IPS-15b (cell line): ENCODE results near the gene PCDH12.

Source experiments
- H3K27me3 ChIP-seq: one replicate; pipeline ENCODE4 v1.6.1; 2013; ENCODE audit warnings: low read length; ENCODE audit not compliant: control insufficient read depth, insufficient read depth
- H3K36me3 ChIP-seq: one replicate; pipeline ENCODE4 v1.6.1; 2013; ENCODE audit warnings: low read length; ENCODE audit not compliant: control insufficient read depth, insufficient read depth
- H3K4me1 ChIP-seq: one replicate; pipeline ENCODE4 v1.6.1; 2013; ENCODE audit warnings: mild to moderate bottlenecking, low read length; ENCODE audit not compliant: control insufficient read depth, insufficient read depth
- H3K4me3 ChIP-seq: one replicate; pipeline ENCODE4 v1.5.1; 2013; ENCODE audit warnings: low read depth, low read length
- H3K9ac ChIP-seq: one replicate; pipeline ENCODE4 v1.6.1; 2013; ENCODE audit warnings: low read depth, mild to moderate bottlenecking, low read length
- H3K9me3 ChIP-seq: one replicate; pipeline ENCODE4 v1.6.1; 2013; ENCODE audit warnings: mild to moderate bottlenecking, low read length; ENCODE audit not compliant: control insufficient read depth, insufficient read depth

The PCDH12 gene

DNA sequence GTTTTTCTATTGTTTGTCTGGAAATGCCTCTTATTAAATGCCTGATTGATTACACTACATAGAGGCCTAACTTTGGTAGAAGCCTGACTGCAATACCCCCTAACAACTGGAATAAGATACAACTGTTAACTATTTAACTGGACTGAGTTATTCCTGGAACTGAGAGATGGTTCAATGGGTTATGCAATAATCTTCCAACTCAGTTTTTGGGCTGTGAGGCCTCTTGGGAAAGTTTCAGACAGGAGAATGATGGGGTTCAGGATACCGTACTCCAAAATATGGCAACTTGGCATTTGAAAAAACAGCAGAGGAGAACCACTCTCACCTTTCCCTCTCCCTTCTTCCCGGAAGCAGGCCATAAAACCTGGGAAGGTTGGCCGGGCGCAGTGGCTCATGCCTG is 60.6 kb downstream of the PCDH12 start:
- no peaks in the 10 kb centered on the region for H3K36me3 ChIP-seq
- H3K4me1 ChIP-seq = no peaks in the 10 kb centered on the region
- no peak overlapping the region for H3K4me3 ChIP-seq
- H3K27me3 ChIP-seq = no peaks in the 10 kb centered on the region
- no peaks in the 10 kb centered on the region for H3K9me3 ChIP-seq
- H3K9ac ChIP-seq = no peak overlapping the region
